NT2/D1 (cell line): ENCODE results near the gene ZNF728.
"Not testable (repeated sequence)": the region's sequence is repeated elsewhere in the genome, so short reads cannot be mapped to it uniquely, and the experiment has no call there.

ENCODE experiments used
- SUZ12 ChIP-seq: IDR thresholded peaks from 2 replicates; pipeline ENCODE4 v1.6.1; 2011; ENCODE audit not compliant: insufficient read length, insufficient read depth; ENCODE audit errors: extremely low read depth
- ZNF274 ChIP-seq: IDR thresholded peaks from 2 replicates; pipeline ENCODE4 v1.6.1; 2011; ENCODE audit warnings: mild to moderate bottlenecking, low read depth, low read length

- not testable (repeated sequence) for TF ChIP-seq ZNF274, SUZ12
These were observed 77.8 kb downstream of the ZNF728 start for GRCh38 chr19:22925181-22925580.
